WTC11 (cell line): ENCODE results near the gene PI4K2A.

Experiments used
- CTCF ChIP-seq: fragments of 200-600 bp; IDR thresholded peaks from 2 replicates; pipeline ENCODE4 v1.8.0; 2022; ENCODE audit warnings: antibody characterized with exemption
- SMAD3 ChIP-seq: sonication (generic); formaldehyde crosslinking; IDR thresholded peaks from 2 replicates; pipeline ENCODE4 v1.8.0; 2022; ENCODE audit warnings: missing genetic modification reagents, mild to moderate bottlenecking, borderline replicate concordance
- SP1 ChIP-seq: sonication (generic); formaldehyde crosslinking; conservative IDR thresholded peaks from 2 replicates; pipeline ENCODE4 v1.8.1; 2022; ENCODE audit warnings: missing genetic modification reagents
- TF ChIP-seq, protein P1 (sequence below): sonication (generic); formaldehyde crosslinking; IDR thresholded peaks from 2 replicates; pipeline ENCODE4 v1.8.1; 2022; ENCODE audit warnings: low read depth, missing genetic modification reagents, borderline replicate concordance
- TF ChIP-seq, protein P2 (sequence below): fragments of 250-450 bp; sonication (Bioruptor Pico); IDR thresholded peaks from 2 replicates; pipeline ENCODE4 v1.9.0; 2021; ENCODE audit warnings: mild to moderate bottlenecking

DNA sequence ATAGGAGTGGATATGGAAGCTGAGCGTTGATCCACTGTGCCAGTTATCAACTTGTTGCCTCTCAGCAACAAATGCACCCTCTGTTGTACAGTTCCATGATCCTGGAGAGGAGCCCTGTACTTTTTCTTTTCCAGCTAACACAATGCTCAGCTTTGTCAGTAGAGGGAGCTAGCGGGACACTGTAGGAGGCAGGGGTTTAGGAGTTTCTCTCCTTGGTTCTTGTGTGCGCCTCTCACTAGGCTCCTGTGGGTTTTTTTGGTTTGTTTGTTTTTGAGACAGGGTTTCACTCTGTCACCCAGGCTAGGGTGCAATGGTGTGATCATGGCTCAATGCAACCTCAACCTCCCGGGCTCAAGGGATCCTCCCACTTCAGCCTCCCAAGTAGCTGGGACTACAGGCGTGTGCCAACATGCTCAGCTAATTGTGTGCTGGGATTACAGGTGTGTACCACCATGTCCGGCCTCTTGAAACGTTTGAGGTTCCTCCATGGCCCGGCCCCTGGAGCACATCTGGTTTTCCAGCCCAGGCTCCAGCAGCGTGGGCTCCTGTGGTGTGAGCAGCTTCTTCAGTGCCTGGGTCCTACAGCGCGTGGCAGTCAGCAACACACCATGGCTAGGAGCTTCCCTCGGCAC lies 61.1 kb downstream of the PI4K2A start:
- TF ChIP-seq CTCF (peak; percentile 64; the same call in 1 of the 2 replicates), SMAD3 (CRISPR knock-in tag) (no peak), SP1 (CRISPR knock-in tag) (no peak)
- TF ChIP-seq, protein P1, sequence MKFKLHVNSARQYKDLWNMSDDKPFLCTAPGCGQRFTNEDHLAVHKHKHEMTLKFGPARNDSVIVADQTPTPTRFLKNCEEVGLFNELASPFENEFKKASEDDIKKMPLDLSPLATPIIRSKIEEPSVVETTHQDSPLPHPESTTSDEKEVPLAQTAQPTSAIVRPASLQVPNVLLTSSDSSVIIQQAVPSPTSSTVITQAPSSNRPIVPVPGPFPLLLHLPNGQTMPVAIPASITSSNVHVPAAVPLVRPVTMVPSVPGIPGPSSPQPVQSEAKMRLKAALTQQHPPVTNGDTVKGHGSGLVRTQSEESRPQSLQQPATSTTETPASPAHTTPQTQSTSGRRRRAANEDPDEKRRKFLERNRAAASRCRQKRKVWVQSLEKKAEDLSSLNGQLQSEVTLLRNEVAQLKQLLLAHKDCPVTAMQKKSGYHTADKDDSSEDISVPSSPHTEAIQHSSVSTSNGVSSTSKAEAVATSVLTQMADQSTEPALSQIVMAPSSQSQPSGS (CRISPR knock-in tag): no peak
- TF ChIP-seq, protein P2, sequence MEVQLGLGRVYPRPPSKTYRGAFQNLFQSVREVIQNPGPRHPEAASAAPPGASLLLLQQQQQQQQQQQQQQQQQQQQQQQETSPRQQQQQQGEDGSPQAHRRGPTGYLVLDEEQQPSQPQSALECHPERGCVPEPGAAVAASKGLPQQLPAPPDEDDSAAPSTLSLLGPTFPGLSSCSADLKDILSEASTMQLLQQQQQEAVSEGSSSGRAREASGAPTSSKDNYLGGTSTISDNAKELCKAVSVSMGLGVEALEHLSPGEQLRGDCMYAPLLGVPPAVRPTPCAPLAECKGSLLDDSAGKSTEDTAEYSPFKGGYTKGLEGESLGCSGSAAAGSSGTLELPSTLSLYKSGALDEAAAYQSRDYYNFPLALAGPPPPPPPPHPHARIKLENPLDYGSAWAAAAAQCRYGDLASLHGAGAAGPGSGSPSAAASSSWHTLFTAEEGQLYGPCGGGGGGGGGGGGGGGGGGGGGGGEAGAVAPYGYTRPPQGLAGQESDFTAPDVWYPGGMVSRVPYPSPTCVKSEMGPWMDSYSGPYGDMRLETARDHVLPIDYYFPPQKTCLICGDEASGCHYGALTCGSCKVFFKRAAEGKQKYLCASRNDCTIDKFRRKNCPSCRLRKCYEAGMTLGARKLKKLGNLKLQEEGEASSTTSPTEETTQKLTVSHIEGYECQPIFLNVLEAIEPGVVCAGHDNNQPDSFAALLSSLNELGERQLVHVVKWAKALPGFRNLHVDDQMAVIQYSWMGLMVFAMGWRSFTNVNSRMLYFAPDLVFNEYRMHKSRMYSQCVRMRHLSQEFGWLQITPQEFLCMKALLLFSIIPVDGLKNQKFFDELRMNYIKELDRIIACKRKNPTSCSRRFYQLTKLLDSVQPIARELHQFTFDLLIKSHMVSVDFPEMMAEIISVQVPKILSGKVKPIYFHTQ (CRISPR knock-in tag): no peak
